PC-9 (cell line): ENCODE data around the gene NPB. TPM values are rescaled to one million over a fixed set of nuclear protein-coding genes. Genes with fewer than 3 reads are reported as not detected.

Experiments used
- BruUV-seq: library from RNA; stranded (reverse); fragments of 400-500 nt; replicated peaks from 2 replicates; lab custom pipeline; 2021; lab: Mats Ljungman, UMichigan
- CTCF ChIA-PET: fragments of 300-600 bp; sonication (Branson Sonifier 250); formaldehyde crosslinking; loops from one replicate; lab custom pipeline; 2022; ENCODE audit warnings: antibody characterized with exemption; lab: Charles Lee
- POLR2A ChIA-PET: fragments of 300-600 bp; sonication (Branson Sonifier 250); formaldehyde crosslinking; loops from one replicate; lab custom pipeline; 2022; ENCODE audit warnings: antibody characterized with exemption; ENCODE audit not compliant: unreplicated experiment; lab: Charles Lee
- DNase-seq, 2 experiments: peaks; one replicate each; pipeline versions ENCODE4 v3.0.0 to v3.0.0-alpha.2; 2015 to 2022; ENCODE audit warnings: mixed read lengths in 1 of 2
- H2AFZ ChIP-seq: fragments of 200-600 bp; sonication (generic); 2 replicates; pipeline ENCODE4 v1.8.1; 2017; ENCODE audit warnings: antibody characterized with exemption
- H3F3A ChIP-seq: fragments of 200-600 bp; sonication (generic); 2 replicates; pipeline ENCODE4 v1.8.1; 2017; ENCODE audit warnings: antibody characterized with exemption, mild to moderate bottlenecking, low read depth; ENCODE audit not compliant: insufficient read depth
- H3K27ac ChIP-seq: fragments of 200-600 bp; sonication (generic); 2 replicates; pipeline ENCODE4 v1.6.1; 2016; ENCODE audit warnings: mixed run types
- H3K27me3 ChIP-seq: fragments of 200-600 bp; sonication (generic); 2 replicates; pipeline ENCODE4 v1.6.1; 2016; ENCODE audit warnings: low read depth, mixed run types; ENCODE audit not compliant: insufficient read depth
- H3K36me3 ChIP-seq: fragments of 200-600 bp; sonication (generic); 2 replicates; pipeline ENCODE4 v1.6.1; 2016; ENCODE audit warnings: low read depth, mixed run types
- H3K4me1 ChIP-seq: fragments of 200-600 bp; sonication (generic); replicated peaks from 2 replicates; pipeline ENCODE4 v1.6.1; 2016; ENCODE audit warnings: mixed run types; ENCODE audit not compliant: insufficient read depth
- H3K4me2 ChIP-seq: fragments of 200-600 bp; sonication (generic); 2 replicates; pipeline ENCODE4 v1.6.1; 2017; ENCODE audit warnings: mixed run types
- H3K4me3 ChIP-seq: fragments of 200-600 bp; sonication (generic); 2 replicates; pipeline ENCODE4 v1.6.1; 2016; ENCODE audit warnings: mixed run types
- H3K79me2 ChIP-seq: fragments of 200-600 bp; sonication (generic); 2 replicates; pipeline ENCODE4 v1.6.1; 2017; ENCODE audit warnings: low read depth, mixed run types
- H3K9me2 ChIP-seq: fragments of 200-600 bp; sonication (generic); 2 replicates; pipeline ENCODE4 v1.8.1; 2017; ENCODE audit warnings: mild to moderate bottlenecking; ENCODE audit not compliant: insufficient read depth
- H3K9me3 ChIP-seq: fragments of 200-600 bp; sonication (generic); 2 replicates; pipeline ENCODE4 v1.8.1; 2016; ENCODE audit warnings: low read depth; ENCODE audit not compliant: insufficient read depth
- H4K20me1 ChIP-seq: fragments of 200-600 bp; sonication (generic); 2 replicates; pipeline ENCODE4 v1.8.1; 2017; ENCODE audit not compliant: insufficient read depth
- EZH2 ChIP-seq: fragments of 200-600 bp; sonication (generic); IDR thresholded peaks from 2 replicates; pipeline ENCODE4 v1.8.0; 2017; ENCODE audit warnings: antibody characterized with exemption, low read depth
- intact Hi-C: fragments of 100-400 bp; cut with micrococcal nuclease; formaldehyde crosslinking; loops from one replicate; pipeline ENCODE4 v1.10.0; 2022; ENCODE audit not compliant: unreplicated experiment
- total RNA-seq: library from RNA; stranded (reverse); gene quantifications from 2 replicates; pipeline ENCODE4 v1.2.3, GENCODE V29; 2021
- TF ChIP-seq, protein P1 (sequence below): fragments of 200-600 bp; sonication (generic); conservative IDR thresholded peaks from 2 replicates; pipeline ENCODE4 v1.6.1; 2017; ENCODE audit warnings: mixed run types, antibody characterized with exemption, mild to moderate bottlenecking, moderate library complexity

The NPB gene
- total RNA-seq, 1 experiment from 2014 or later = 1.1 TPM

- Histone ChIP-seq H3K4me2 (no peak overlapping the region), H3K36me3 (no peaks in the 10 kb centered on the region), H3K4me1 (peaks cover 9% of the 10 kb centered on the region), H3K9me3 (no peaks in the 10 kb centered on the region), H3K4me3 (no peak overlapping the region), H3F3A (peaks cover 4% of the 10 kb centered on the region; the same call in 1 of the 2 replicates), H2AFZ (no peak overlapping the region), H4K20me1 (no peaks in the 10 kb centered on the region), H3K27ac (no peak overlapping the region), H3K9me2 (no peaks in the 10 kb centered on the region), H3K79me2 (no peaks in the 10 kb centered on the region), H3K27me3 (no peaks in the 10 kb centered on the region)
- DNase-seq = no peak
- BruUV-seq = TSS peak; percentile 2
- intact Hi-C loops = no loop called here
- TF ChIP-seq EZH2 = no peak
- TF ChIP-seq, protein P1, sequence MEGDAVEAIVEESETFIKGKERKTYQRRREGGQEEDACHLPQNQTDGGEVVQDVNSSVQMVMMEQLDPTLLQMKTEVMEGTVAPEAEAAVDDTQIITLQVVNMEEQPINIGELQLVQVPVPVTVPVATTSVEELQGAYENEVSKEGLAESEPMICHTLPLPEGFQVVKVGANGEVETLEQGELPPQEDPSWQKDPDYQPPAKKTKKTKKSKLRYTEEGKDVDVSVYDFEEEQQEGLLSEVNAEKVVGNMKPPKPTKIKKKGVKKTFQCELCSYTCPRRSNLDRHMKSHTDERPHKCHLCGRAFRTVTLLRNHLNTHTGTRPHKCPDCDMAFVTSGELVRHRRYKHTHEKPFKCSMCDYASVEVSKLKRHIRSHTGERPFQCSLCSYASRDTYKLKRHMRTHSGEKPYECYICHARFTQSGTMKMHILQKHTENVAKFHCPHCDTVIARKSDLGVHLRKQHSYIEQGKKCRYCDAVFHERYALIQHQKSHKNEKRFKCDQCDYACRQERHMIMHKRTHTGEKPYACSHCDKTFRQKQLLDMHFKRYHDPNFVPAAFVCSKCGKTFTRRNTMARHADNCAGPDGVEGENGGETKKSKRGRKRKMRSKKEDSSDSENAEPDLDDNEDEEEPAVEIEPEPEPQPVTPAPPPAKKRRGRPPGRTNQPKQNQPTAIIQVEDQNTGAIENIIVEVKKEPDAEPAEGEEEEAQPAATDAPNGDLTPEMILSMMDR = no peak
- CTCF ChIA-PET = no interaction called here
- POLR2A ChIA-PET = no interaction called here
Measured at GRCh38 chr17:81903896-81904599, 2.0 kb downstream of the NPB start.

DNA sequence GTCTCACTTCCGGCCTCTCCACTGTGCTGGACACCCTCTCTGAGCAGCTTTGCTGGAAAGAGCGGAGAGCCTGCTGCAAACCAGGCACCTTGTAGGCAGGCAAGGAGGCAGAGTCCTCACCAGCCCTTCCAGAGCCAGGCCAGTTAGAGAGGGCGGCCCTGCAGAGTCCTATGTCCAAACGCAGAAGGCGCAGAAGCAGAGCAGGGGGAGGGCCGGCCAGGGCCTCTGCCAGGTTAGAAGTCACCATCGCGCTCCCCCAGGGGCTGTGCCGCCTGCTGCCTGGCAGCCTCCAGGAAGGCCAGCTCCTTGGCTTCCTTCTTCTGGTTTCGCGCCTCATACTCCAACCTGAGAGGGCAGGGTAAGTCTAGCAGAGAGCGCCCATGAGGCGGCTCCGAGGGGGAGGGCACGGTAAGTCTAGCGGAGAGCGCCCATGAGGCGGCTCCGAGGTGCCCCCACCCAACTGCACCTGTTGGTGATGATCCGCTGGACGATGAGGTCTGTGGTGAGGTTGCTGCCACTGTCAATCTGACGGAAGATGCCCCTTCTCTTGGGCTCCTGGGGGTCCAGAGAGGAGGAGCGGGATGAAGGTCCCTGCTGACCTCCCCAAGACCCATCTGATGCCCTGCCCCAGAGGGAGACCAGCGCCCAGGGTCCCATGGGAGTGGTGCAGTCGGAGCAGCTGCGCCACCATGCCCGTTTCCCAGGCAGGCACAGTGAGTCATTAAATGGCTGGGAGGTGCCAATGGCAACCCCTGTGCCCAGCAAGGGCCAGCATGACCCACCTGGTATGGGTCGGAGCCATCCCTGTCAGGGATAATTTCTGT lies 2.8 kb downstream of the NPB start:
- H3K27ac ChIP-seq = no peak overlapping the region
- no peaks in the 10 kb centered on the region for H3K79me2 ChIP-seq
- DNase-seq = no peak
- no peak overlapping the region for H3K4me3 ChIP-seq
- no TSS peak for BruUV-seq
- H3K9me3 ChIP-seq = no peaks in the 10 kb centered on the region
- peaks cover 3% of the 10 kb centered on the region; the same call in 1 of the 2 replicates for H3K4me1 ChIP-seq
- CTCF ChIA-PET = no interaction called here
- no peaks in the 10 kb centered on the region for H3K27me3 ChIP-seq
- H3K36me3 ChIP-seq = no peaks in the 10 kb centered on the region
- no peaks in the 10 kb centered on the region; the same call in 1 of the 2 replicates for H3F3A ChIP-seq
- intact Hi-C loops = no loop called here
- no peaks in the 10 kb centered on the region for H4K20me1 ChIP-seq
- POLR2A ChIA-PET = no interaction called here
- no peaks in the 10 kb centered on the region for H3K9me2 ChIP-seq
- H2AFZ ChIP-seq = no peak overlapping the region
- H3K4me2 ChIP-seq = no peak overlapping the region
- TF ChIP-seq, protein P1 = no peak
- TF ChIP-seq EZH2 = no peak

DNA sequence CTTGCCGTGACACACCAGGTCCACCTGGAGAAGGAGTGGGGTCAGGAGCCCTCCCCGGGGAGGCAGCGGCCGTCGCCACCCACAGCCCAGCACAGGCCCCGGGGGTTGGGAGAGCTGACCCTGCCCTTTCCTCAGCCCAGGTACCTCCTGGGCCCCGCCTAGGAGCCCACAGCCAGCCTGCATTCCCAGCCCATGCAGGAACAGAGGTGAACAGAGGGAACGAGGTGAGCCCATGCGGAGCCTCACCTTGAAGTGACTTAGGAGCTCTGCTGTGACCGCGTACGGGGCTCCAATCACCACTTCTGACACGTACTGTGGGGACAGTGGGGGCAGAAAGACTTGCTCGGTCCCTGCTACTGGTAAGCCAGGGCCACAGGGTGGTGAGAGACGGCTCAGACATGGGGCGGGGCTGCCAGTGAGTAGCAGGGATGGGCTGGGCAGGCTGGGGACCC lies 3.4 kb downstream of the NPB start:
- H3K36me3 ChIP-seq = no peaks in the 10 kb centered on the region
- TF ChIP-seq, protein P1 = no peak
- no peak for TF ChIP-seq EZH2
- no peaks in the 10 kb centered on the region; the same call in 1 of the 2 replicates for H3F3A ChIP-seq
- no peaks in the 10 kb centered on the region for H3K27me3 ChIP-seq
- ChIA-PET CTCF (no interaction called here), POLR2A (no interaction called here)
- H3K9me3 ChIP-seq = no peaks in the 10 kb centered on the region
- no peak overlapping the region for H2AFZ ChIP-seq
- 0 out of 2 replicates have a peak, but pooled peaks cover 7% of the 10 kb centered on the region for H3K4me1 ChIP-seq
- intact Hi-C loops = no loop called here
- no TSS peak for BruUV-seq
- no peaks in the 10 kb centered on the region for H4K20me1 ChIP-seq
- H3K4me3 ChIP-seq = no peak overlapping the region
- DNase-seq = no peak
- H3K9me2 ChIP-seq = no peaks in the 10 kb centered on the region
- no peaks in the 10 kb centered on the region for H3K79me2 ChIP-seq
- H3K4me2 ChIP-seq = no peak overlapping the region
- H3K27ac ChIP-seq = no peak overlapping the region
